Uterus (tissue), 4 donors: ENCODE measurements around the gene USP26. TPM values are rescaled to one million over a fixed set of nuclear protein-coding genes. Genes with fewer than 3 reads are reported as not detected.
"Not testable (repeated sequence)": the region's sequence is repeated elsewhere in the genome, so short reads cannot be mapped to it uniquely, and the experiment has no call there.

Source experiments
- DNase-seq, 2 donors: peaks; one replicate each; pipeline ENCODE4 v3.0.0-alpha.2; 2019 to 2020
- H3K27ac ChIP-seq, 2 donors: fragments of 200-600 bp; sonication (generic); 1 replicate in 1 of 2; 2 replicates in 1 of 2; pipeline ENCODE4 v1.5.1; 2016 to 2018
- H3K27me3 ChIP-seq, 2 donors: fragments of 200-600 bp; sonication (generic); one replicate each; pipeline ENCODE4 v1.5.1; 2018 to 2019; ENCODE audit warnings: control low read depth in 1 of 2
- H3K36me3 ChIP-seq, 2 donors: fragments of 200-600 bp; sonication (generic); one replicate each; pipeline ENCODE4 v1.5.1; 2019; ENCODE audit warnings: control low read depth in 1 of 2
- H3K4me1 ChIP-seq, 2 donors: fragments of 200-600 bp; sonication (generic); one replicate each; pipeline ENCODE4 v1.5.1; 2018 to 2019; ENCODE audit warnings: control low read depth in 1 of 2
- H3K4me3 ChIP-seq, 2 donors: fragments of 200-600 bp; sonication (generic); 1 replicate in 1 of 2; 2 replicates in 1 of 2; pipeline ENCODE4 v1.5.1; 2018 to 2019; ENCODE audit warnings: mild to moderate bottlenecking in 1 of 2
- H3K9me3 ChIP-seq, 2 donors: fragments of 200-600 bp; sonication (generic); one replicate each; pipeline ENCODE4 v1.5.1; 2019; ENCODE audit warnings: control low read depth in 1 of 2
- CTCF ChIP-seq, 4 experiments: fragments of 200-600 bp in 2 of 4; fragments of 450-650 bp in 2 of 4; sonication (generic) in 2 of 4; IDR thresholded peaks; one replicate each; pipeline ENCODE4 v1.5.1; 2016 to 2019; ENCODE audit warnings: antibody characterized with exemption in 4 of 4, mild to moderate bottlenecking in 2 of 4, moderate library complexity in 1 of 4
- POLR2A ChIP-seq, 2 donors: fragments of 450-650 bp; IDR thresholded peaks; one replicate each; pipeline ENCODE4 v1.6.1; 2016; ENCODE audit warnings: antibody characterized with exemption in 2 of 2, mild to moderate bottlenecking in 1 of 2, moderate library complexity in 1 of 2
- intact Hi-C: fragments of 100-400 bp; cut with DNase I; formaldehyde crosslinking; loops from one replicate; pipeline ENCODE4 v1.15.1; 2023; ENCODE audit warnings: low total_unique reads
- total RNA-seq, 4 donors: library from RNA; depleted of rRNA in 3 of 4; stranded (reverse); fragments of >200 nt in 3 of 4; gene quantifications; one replicate each; pipeline versions ENCODE4 v1.1.0 to v1.2.4, GENCODE V29; 2014 to 2023
- donor health status: DM: yes; HTN: yes; CAD: no.

USP26 gene
- total RNA-seq, 4 donors from 2014 or later, result not detected

- TF ChIP-seq CTCF (IDR thresholded peaks at IDR 0.05) (no peak), POLR2A (IDR thresholded peaks at IDR 0.05) (no peak)
- no peaks in the 10 kb centered on the region for H3K9me3 ChIP-seq
- H3K27me3 ChIP-seq, result peaks cover 0 to 14% of the 10 kb centered on the region in 2 donors
- intact Hi-C loops, result no loop called here
- H3K27ac ChIP-seq, result no peak overlapping the region
- H3K4me1 ChIP-seq, result no peaks in the 10 kb centered on the region
- H3K4me3 ChIP-seq, result no peak overlapping the region
- no peak for DNase-seq
- H3K36me3 ChIP-seq, result no peaks in the 10 kb centered on the region
Observed at GRCh38 chrX:132983496-132983895, 113.4 kb downstream of the USP26 start.

- H3K9me3 ChIP-seq, intact Hi-C loops, DNase-seq, H3K4me1 ChIP-seq, H3K4me3 ChIP-seq, H3K27me3 ChIP-seq, H3K27ac ChIP-seq, H3K36me3 ChIP-seq: not testable (repeated sequence)
Observed at GRCh38 chrX:132980035-132980434, 116.9 kb downstream of the USP26 start.

Other genes with a start within 250 kb of the USP26 start
- 1 to 10 TPM in 3 of 4 donors, under 1 TPM in 1; 0.77 to 9.7 (median 1.9) TPM for gene HS6ST2, start 138.5 kb downstream of the USP26 start, total RNA-seq
- not detected for gene TFDP3, start 121.2 kb upstream of the USP26 start, total RNA-seq